HG03045 (cell line): ENCODE data around the gene JARID2.
"Not testable (repeated sequence)": the region's sequence is repeated elsewhere in the genome, so short reads cannot be mapped to it uniquely, and the experiment has no call there.

Experiments used
- ATAC-seq: cut with Tn5 transposase; IDR thresholded peaks from one replicate; pipeline ENCODE4 v1.9.1; 2021; ENCODE audit warnings: mild to moderate bottlenecking, moderate library complexity; ENCODE audit not compliant: unreplicated experiment

Gene JARID2

GRCh38 chr6:15305909-15306308, 60.0 kb downstream of the JARID2 start:
- ATAC-seq: no peak

GRCh38 chr6:15308435-15309213, 62.8 kb downstream of the JARID2 start:
- ATAC-seq: no peak

- ATAC-seq: no peak
Observed at GRCh38 chr6:15309611-15310283, 63.9 kb downstream of the JARID2 start.

- no peak for ATAC-seq
Observed at GRCh38 chr6:15310680-15311079, 64.8 kb downstream of the JARID2 start.

GRCh38 chr6:15312500-15312899, 66.6 kb downstream of the JARID2 start:
- no peak for ATAC-seq

- no peak for ATAC-seq
Observed at GRCh38 chr6:15313367-15313766, 67.5 kb downstream of the JARID2 start.

GRCh38 chr6:15316754-15317153, 70.9 kb downstream of the JARID2 start:
- no peak for ATAC-seq

GRCh38 chr6:15317251-15317650, 71.4 kb downstream of the JARID2 start:
- ATAC-seq: no peak

GRCh38 chr6:15317934-15318902, 72.3 kb downstream of the JARID2 start:
- ATAC-seq: no peak

GRCh38 chr6:15319677-15320076, 73.8 kb downstream of the JARID2 start:
- no peak for ATAC-seq

GRCh38 chr6:15320693-15321092, 74.8 kb downstream of the JARID2 start:
- ATAC-seq: no peak

GRCh38 chr6:15322184-15322583, 76.3 kb downstream of the JARID2 start:
- no peak for ATAC-seq

GRCh38 chr6:15322781-15323536, 77.1 kb downstream of the JARID2 start:
- ATAC-seq: no peak

- ATAC-seq: not testable (repeated sequence)
Observed at GRCh38 chr6:15323611-15324010, 77.7 kb downstream of the JARID2 start.

GRCh38 chr6:15324427-15324985, 78.6 kb downstream of the JARID2 start:
- ATAC-seq: no peak

GRCh38 chr6:15325540-15325955, 79.7 kb downstream of the JARID2 start:
- no peak for ATAC-seq

- ATAC-seq: no peak
Observed at GRCh38 chr6:15326067-15326614, 80.3 kb downstream of the JARID2 start.

- no peak for ATAC-seq
Observed at GRCh38 chr6:15327271-15327670, 81.4 kb downstream of the JARID2 start.

GRCh38 chr6:15329197-15329671, 83.4 kb downstream of the JARID2 start:
- no peak for ATAC-seq
